IMR-90 (cell line): ENCODE results near the gene VAMP8. TPM values are rescaled to one million over a fixed set of nuclear protein-coding genes. Genes with fewer than 3 reads are reported as not detected.

Experiments
- ATAC-seq: fragments of 200-7000 bp; cut with Tn5 transposase; 2 replicates; pipeline ENCODE4 v1.9.1; 2020; ENCODE audit warnings: low read depth, mild to moderate bottlenecking, moderate library complexity
- BruUV-seq: library from RNA; stranded (reverse); fragments of 400-500 nt; replicated peaks from 2 replicates; lab custom pipeline; 2021; lab: Mats Ljungman, UMichigan
- CTCF ChIA-PET: fragments of 300-600 bp; formaldehyde crosslinking; extraction: SDS; loops from one replicate; lab custom pipeline; 2021; ENCODE audit warnings: antibody characterized with exemption; lab: Yijun Ruan, JAX
- POLR2A ChIA-PET: fragments of 300-600 bp; sonication (Branson Sonifier 250); formaldehyde crosslinking; loops from one replicate; lab custom pipeline; 2022; ENCODE audit warnings: antibody characterized with exemption; ENCODE audit not compliant: unreplicated experiment; lab: Charles Lee
- DNase-seq: peaks from one replicate; pipeline ENCODE4 v3.0.0; 2013
- H2AFZ ChIP-seq: replicated peaks from 2 replicates; pipeline ENCODE3; 2013; ENCODE audit warnings: low read length, mild to moderate bottlenecking; ENCODE audit not compliant: poor library complexity
- H2AK5ac ChIP-seq: 2 replicates; pipeline ENCODE4 v1.6.1; 2013; ENCODE audit warnings: low read depth, low read length, inconsistent platforms
- H2AK9ac ChIP-seq: replicated peaks from 2 replicates; pipeline ENCODE3; 2013; ENCODE audit warnings: mild to moderate bottlenecking, low read depth, low read length, moderate library complexity; ENCODE audit not compliant: poor library complexity
- H2BK120ac ChIP-seq: 2 replicates; pipeline ENCODE4 v1.6.1; 2013; ENCODE audit warnings: low read depth, low read length, inconsistent platforms
- H2BK15ac ChIP-seq: 3 replicates; pipeline ENCODE4 v1.6.1; 2013; ENCODE audit warnings: low read depth, low read length, inconsistent platforms
- H2BK20ac ChIP-seq: 2 replicates; pipeline ENCODE4 v1.6.1; 2013; ENCODE audit warnings: low read depth, mild to moderate bottlenecking, inconsistent platforms, low read length, moderate library complexity
- H2BK5ac ChIP-seq: 2 replicates; pipeline ENCODE4 v1.6.1; 2013; ENCODE audit warnings: mild to moderate bottlenecking, low read depth, low read length, inconsistent platforms; ENCODE audit not compliant: poor library complexity, severe bottlenecking
- H3K14ac ChIP-seq: replicated peaks from 2 replicates; pipeline ENCODE4 v1.6.1; 2013; ENCODE audit warnings: low read depth, low read length, inconsistent platforms
- H3K18ac ChIP-seq: 2 replicates; pipeline ENCODE4 v1.6.1; 2013; ENCODE audit warnings: low read depth, low read length, control low read depth
- H3K23ac ChIP-seq: 2 replicates; pipeline ENCODE4 v1.6.1; 2013; ENCODE audit warnings: low read depth, low read length, inconsistent platforms
- H3K27ac ChIP-seq: 2 replicates; pipeline ENCODE4 v1.5.1; 2013; ENCODE audit warnings: mild to moderate bottlenecking, control low read depth, low read length; ENCODE audit not compliant: insufficient read depth
- H3K27me3 ChIP-seq: 2 replicates; pipeline ENCODE4 v1.6.1; 2013; ENCODE audit warnings: low read length; ENCODE audit not compliant: control insufficient read depth, insufficient read depth
- H3K36me3 ChIP-seq: 2 replicates; pipeline ENCODE4 v1.6.1; 2013; ENCODE audit warnings: low read length, mixed read lengths; ENCODE audit not compliant: control insufficient read depth, insufficient read depth
- H3K4ac ChIP-seq: 2 replicates; pipeline ENCODE4 v1.6.1; 2013; ENCODE audit warnings: low read depth, low read length, inconsistent platforms
- H3K4me1 ChIP-seq: 2 replicates; pipeline ENCODE4 v1.6.1; 2013; ENCODE audit warnings: low read length, mixed read lengths; ENCODE audit not compliant: control insufficient read depth, insufficient read depth
- H3K4me2 ChIP-seq: 2 replicates; pipeline ENCODE4 v1.6.1; 2013; ENCODE audit warnings: low read depth, mild to moderate bottlenecking, control low read depth, low read length, moderate library complexity
- H3K4me3 ChIP-seq: 2 replicates; pipeline ENCODE4 v1.5.1; 2013; ENCODE audit warnings: low read depth, mild to moderate bottlenecking, control low read depth, low read length, moderate library complexity; ENCODE audit not compliant: insufficient read depth
- H3K56ac ChIP-seq: 2 replicates; pipeline ENCODE4 v1.6.1; 2013; ENCODE audit warnings: low read length, inconsistent platforms; ENCODE audit not compliant: insufficient read depth; ENCODE audit errors: extremely low read depth
- H3K79me1 ChIP-seq, 2 experiments: 2 replicates each; pipeline ENCODE4 v1.6.1; 2013; ENCODE audit warnings: low read length in 2 of 2, inconsistent platforms in 1 of 2, low read depth in 1 of 2
- H3K9ac ChIP-seq: 2 replicates; pipeline ENCODE4 v1.6.1; 2013; ENCODE audit warnings: low read depth, low read length, control low read depth
- H3K9me1 ChIP-seq: 2 replicates; pipeline ENCODE4 v1.6.1; 2013; ENCODE audit warnings: low read length, inconsistent platforms; ENCODE audit not compliant: insufficient read depth
- H3K9me3 ChIP-seq: 2 replicates; pipeline ENCODE4 v1.6.1; 2013; ENCODE audit warnings: low read length; ENCODE audit not compliant: control insufficient read depth, insufficient read depth
- H4K20me1 ChIP-seq: 2 replicates; pipeline ENCODE4 v1.6.1; 2013; ENCODE audit warnings: low read length, inconsistent platforms; ENCODE audit not compliant: insufficient read depth
- H4K5ac ChIP-seq: 2 replicates; pipeline ENCODE4 v1.6.1; 2013; ENCODE audit warnings: mild to moderate bottlenecking, low read depth, low read length, control low read depth
- H4K8ac ChIP-seq, 2 experiments: 2 replicates each; pipeline ENCODE4 v1.6.1; 2013; ENCODE audit warnings: low read depth in 2 of 2, low read length in 2 of 2, control low read depth in 1 of 2, inconsistent platforms in 1 of 2
- H4K91ac ChIP-seq: 2 replicates; pipeline ENCODE4 v1.6.1; 2013; ENCODE audit warnings: low read depth, low read length, inconsistent platforms; ENCODE audit not compliant: insufficient read depth
- BHLHE40 ChIP-seq: fragments of 150-350 bp; IDR thresholded peaks from 2 replicates; pipeline ENCODE4 v1.6.1; 2016; ENCODE audit warnings: mild to moderate bottlenecking, low read depth, low read length
- CEBPB ChIP-seq: IDR thresholded peaks from 2 replicates; pipeline ENCODE4 v1.6.1; 2012; ENCODE audit warnings: low read depth, low read length, improper control_type of control experiment
- ELK1 ChIP-seq: fragments of 150-350 bp; IDR thresholded peaks from 2 replicates; pipeline ENCODE4 v1.6.1; 2016; ENCODE audit warnings: low read depth, mild to moderate bottlenecking, low read length, moderate library complexity, borderline replicate concordance
- MAFK ChIP-seq: IDR thresholded peaks from 2 replicates; pipeline ENCODE4 v1.6.1; 2012; ENCODE audit warnings: low read depth, low read length, improper control_type of control experiment
- RAD21 ChIP-seq: IDR thresholded peaks from 2 replicates; pipeline ENCODE4 v1.6.1; 2012; ENCODE audit warnings: low read length, improper control_type of control experiment
- SMC3 ChIP-seq: fragments of 150-350 bp; IDR thresholded peaks from 2 replicates; pipeline ENCODE4 v1.6.1; 2016; ENCODE audit warnings: low read depth, mild to moderate bottlenecking, antibody characterized with exemption, low read length, moderate library complexity
- WGBS, 2 experiments: methylation state at CpG; one replicate each; pipeline versions ENCODE4 v1.1.5 to v1.1.7; 2013; ENCODE audit warnings: missing lambda C conversion rate in 2 of 2; ENCODE audit not compliant: insufficient read length in 1 of 2; ENCODE audit errors: extremely low coverage in 2 of 2; 5-methylcytosine and 5-hydroxymethylcytosine counted together
- dilution Hi-C: fragments of 300-500 bp; cut with HindIII; formaldehyde crosslinking; loops from one replicate; pipeline ENCODE4 v1.14.3; 2018; ENCODE audit warnings: low sequenced_read_pairs; ENCODE audit not compliant: unreplicated experiment
- in situ Hi-C: fragments of 300-500 bp; cut with MboI; formaldehyde crosslinking; loops from 3 replicates; pipeline ENCODE4 v1.14.3; 2019; ENCODE audit warnings: low sequenced_read_pairs, inconsistent platforms, mixed read lengths
- intact Hi-C: fragments of 100-400 bp; cut with micrococcal nuclease; formaldehyde crosslinking; loops from 2 replicates; pipeline ENCODE4 v1.10.0; 2022
- polyA plus RNA-seq, 3 experiments: library from polyadenylated mRNA; depleted of rRNA; stranded (reverse); fragments of >200 nt; gene quantifications; 2 replicates each; pipeline ENCODE4 v1.2.3, GENCODE V29; 2012; ENCODE audit warnings: low replicate concordance in 1 of 3
- total RNA-seq: library from RNA; depleted of rRNA; stranded (reverse); fragments of >200 nt; gene quantifications from 2 replicates; pipeline ENCODE4 v1.2.3, GENCODE V29; 2012
- TF ChIP-seq, protein P1 (sequence below): conservative IDR thresholded peaks from 2 replicates; pipeline ENCODE4 v1.5.1; 2012; ENCODE audit warnings: mild to moderate bottlenecking, low read depth, low read length, improper control_type of control experiment

VAMP8 gene
- total and polyA plus RNA-seq, 2 of the 4 experiments (the other 2 are of a cell fraction) = 0.90 to 1.9 TPM

DNA sequence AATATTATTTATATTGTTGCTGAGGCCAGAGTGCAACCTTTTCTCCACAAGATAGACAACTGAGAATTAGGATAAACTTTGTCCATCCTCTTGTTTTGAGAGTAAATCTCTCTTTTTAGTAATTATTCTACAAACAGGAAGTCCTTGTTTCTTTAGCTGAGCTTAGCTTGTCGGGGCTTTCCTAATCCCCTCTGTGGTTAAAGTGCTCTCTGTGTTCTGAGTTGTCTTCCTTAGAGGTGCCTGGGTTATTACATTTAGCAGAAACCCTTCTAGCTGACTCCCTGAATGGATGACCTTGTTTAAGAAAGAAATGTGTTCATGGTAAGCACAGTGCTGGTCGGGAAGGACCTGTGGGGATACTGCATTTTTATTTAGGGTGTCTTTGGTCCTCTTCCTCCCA is 51.3 kb downstream of the VAMP8 start:
- CTCF ChIA-PET = interaction anchor here (0.6 to 1.0 kb wide), 2 partner anchors 9 to 472 kb away, joined by 3 read pairs; no protein-coding TSS in a partner anchor
- Histone ChIP-seq H2BK15ac (no peak overlapping the region), H3K27ac (no peak overlapping the region), H3K4me3 (no peak overlapping the region), H2AK9ac (no peak overlapping the region), H3K56ac (no peak overlapping the region), H2BK120ac (no peak overlapping the region), H3K18ac (no peak overlapping the region), H3K4me1 (no peaks in the 10 kb centered on the region), H3K4me2 (no peak overlapping the region), H2AK5ac (no peak overlapping the region), H2BK5ac (no peak overlapping the region), H3K36me3 (peaks cover 62% of the 10 kb centered on the region), H2BK20ac (no peak overlapping the region), H3K79me1 (peaks cover 14 to 25% of the 10 kb centered on the region in 2 experiments), H3K14ac (no peak overlapping the region), H3K9me3 (no peaks in the 10 kb centered on the region), H3K9ac (no peak overlapping the region), H4K5ac (no peak overlapping the region), H4K91ac (no peak overlapping the region), H3K23ac (no peak overlapping the region), H4K20me1 (no peaks in the 10 kb centered on the region), H4K8ac (no peak overlapping the region), H2AFZ (no peak overlapping the region), H3K27me3 (no peaks in the 10 kb centered on the region), H3K4ac (no peak overlapping the region), H3K9me1 (no peaks in the 10 kb centered on the region)
- intact Hi-C loops (no loop called here), in situ Hi-C loops (no loop called here), dilution Hi-C loops (no loop called here)
- ATAC-seq (no peak), DNase-seq (no peak)
- POLR2A ChIA-PET = no interaction called here
- TF ChIP-seq SMC3 = no peak
- TF ChIP-seq, protein P1, sequence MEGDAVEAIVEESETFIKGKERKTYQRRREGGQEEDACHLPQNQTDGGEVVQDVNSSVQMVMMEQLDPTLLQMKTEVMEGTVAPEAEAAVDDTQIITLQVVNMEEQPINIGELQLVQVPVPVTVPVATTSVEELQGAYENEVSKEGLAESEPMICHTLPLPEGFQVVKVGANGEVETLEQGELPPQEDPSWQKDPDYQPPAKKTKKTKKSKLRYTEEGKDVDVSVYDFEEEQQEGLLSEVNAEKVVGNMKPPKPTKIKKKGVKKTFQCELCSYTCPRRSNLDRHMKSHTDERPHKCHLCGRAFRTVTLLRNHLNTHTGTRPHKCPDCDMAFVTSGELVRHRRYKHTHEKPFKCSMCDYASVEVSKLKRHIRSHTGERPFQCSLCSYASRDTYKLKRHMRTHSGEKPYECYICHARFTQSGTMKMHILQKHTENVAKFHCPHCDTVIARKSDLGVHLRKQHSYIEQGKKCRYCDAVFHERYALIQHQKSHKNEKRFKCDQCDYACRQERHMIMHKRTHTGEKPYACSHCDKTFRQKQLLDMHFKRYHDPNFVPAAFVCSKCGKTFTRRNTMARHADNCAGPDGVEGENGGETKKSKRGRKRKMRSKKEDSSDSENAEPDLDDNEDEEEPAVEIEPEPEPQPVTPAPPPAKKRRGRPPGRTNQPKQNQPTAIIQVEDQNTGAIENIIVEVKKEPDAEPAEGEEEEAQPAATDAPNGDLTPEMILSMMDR = no peak
- no peak for TF ChIP-seq BHLHE40
- TF ChIP-seq CEBPB = no peak
- no peak for TF ChIP-seq ELK1
- no peak for TF ChIP-seq RAD21
- no peak for TF ChIP-seq MAFK
- 100% methylated on average over 1 of the region's 2 CpGs; no CpG with 5 or more reads in 1 of the 2 experiments for WGBS, 2 experiments
- BruUV-seq = no TSS peak
